HepG2 (cell line): Measurements from ENCODE around the gene C5orf58. TPM values are rescaled to one million over a fixed set of nuclear protein-coding genes. Genes with fewer than 3 reads are reported as not detected.

Experiments used
- ATAC-seq: fragments of 200-7000 bp; cut with Tn5 transposase; 3 replicates; pipeline ENCODE4 v1.9.1; 2020; ENCODE audit warnings: mild to moderate bottlenecking, moderate library complexity
- BruUV-seq: library from RNA; stranded (reverse); fragments of 400-500 nt; replicated peaks from 2 replicates; lab custom pipeline; 2021; lab: Mats Ljungman, UMichigan
- CTCF ChIA-PET: fragments of 300-600 bp; formaldehyde crosslinking; extraction: SDS; loops from one replicate; lab custom pipeline; 2021; ENCODE audit warnings: low total read pairs, inconsistent platforms, low intra/inter-chr PET ratio; lab: Yijun Ruan, JAX
- POLR2A ChIA-PET: fragments of 350-600 bp; sonication (Branson Sonifier 250); formaldehyde crosslinking; loops from one replicate; lab custom pipeline; 2020; ENCODE audit warnings: antibody characterized with exemption, inconsistent platforms; lab: Yijun Ruan, JAX
- DNase-seq: peaks from one replicate; pipeline ENCODE4 v3.0.0-alpha.2; 2015; ENCODE audit warnings: low spot score
- FAIRE-seq: peaks from 3 replicates; lab custom pipeline; 2011; peaks lifted over from hg19 to GRCh38; lab: Jason Lieb, UNC
- H2AFZ ChIP-seq: one replicate; pipeline ENCODE4 v1.6.1; 2011; ENCODE audit warnings: low read length, inconsistent platforms
- H3K27ac ChIP-seq: fragments of 300-600 bp; 3 replicates; pipeline ENCODE4 v1.8.0; 2011; ENCODE audit warnings: mixed run types, mild to moderate bottlenecking, mixed read lengths, low read length, inconsistent platforms; ENCODE audit not compliant: insufficient read depth; ENCODE audit errors: extremely low read length
- H3K27me3 ChIP-seq, 2 experiments: fragments of 200-600 bp in 1 of 2; 2 replicates in 1 of 2; 3 replicates in 1 of 2; pipeline versions ENCODE4 v1.6.0 to v1.8.0; 2011; ENCODE audit warnings: low read length in 2 of 2, mild to moderate bottlenecking in 2 of 2, moderate library complexity in 2 of 2, inconsistent platforms in 1 of 2; ENCODE audit not compliant: insufficient read depth in 2 of 2, control insufficient read depth in 1 of 2
- H3K36me3 ChIP-seq, 2 experiments: fragments of 200-600 bp in 1 of 2; replicated peaks in 1 of 2; 2 replicates in 1 of 2; 3 replicates in 1 of 2; pipeline versions ENCODE4 v1.5.1 to v1.8.0; 2011; ENCODE audit warnings: low read length in 2 of 2, inconsistent platforms in 1 of 2; ENCODE audit not compliant: insufficient read depth in 2 of 2, control insufficient read depth in 1 of 2
- H3K4me1 ChIP-seq: 2 replicates; pipeline ENCODE4 v1.5.1; 2012; ENCODE audit warnings: low read length, inconsistent platforms; ENCODE audit not compliant: insufficient read depth
- H3K4me2 ChIP-seq: 2 replicates; pipeline ENCODE4 v1.6.0; 2011; ENCODE audit warnings: low read depth, low read length, inconsistent platforms
- H3K4me3 ChIP-seq, 3 experiments: fragments of 200-600 bp in 1 of 3; sonication (generic), shearing (Covaris generic) in 1 of 3; replicated peaks in 1 of 3; 2 replicates each; pipeline ENCODE4 v1.5.1; 2011 to 2016; ENCODE audit warnings: low read length in 3 of 3, inconsistent platforms in 2 of 3, low read depth in 2 of 3, mild to moderate bottlenecking in 2 of 3, control low read depth in 1 of 3, mixed read lengths in 1 of 3; ENCODE audit not compliant: insufficient read depth in 1 of 3
- H3K79me2 ChIP-seq: one replicate; pipeline ENCODE4 v1.6.1; 2011; ENCODE audit warnings: low read length, inconsistent platforms; ENCODE audit not compliant: insufficient read depth
- H3K9ac ChIP-seq: 2 replicates; pipeline ENCODE4 v1.6.0; 2011; ENCODE audit warnings: mild to moderate bottlenecking, low read depth, low read length, inconsistent platforms; ENCODE audit not compliant: insufficient read depth
- H3K9me3 ChIP-seq: 2 replicates; pipeline ENCODE4 v1.5.1; 2012; ENCODE audit warnings: mild to moderate bottlenecking, low read length
- H4K20me1 ChIP-seq: 2 replicates; pipeline ENCODE4 v1.6.0; 2011; ENCODE audit warnings: inconsistent platforms, mild to moderate bottlenecking, low read length, moderate library complexity; ENCODE audit not compliant: insufficient read depth
- ATF7 ChIP-seq, 2 experiments: fragments of 450-650 bp in 1 of 2; sonication (generic) in 1 of 2; formaldehyde crosslinking in 1 of 2; IDR thresholded peaks; 2 replicates each; pipeline versions ENCODE4 v1.4.0 to v1.6.1; 2016 to 2020; ENCODE audit warnings: antibody characterized with exemption in 1 of 2, mild to moderate bottlenecking in 1 of 2, missing genetic modification reagents in 1 of 2
- CEBPB ChIP-seq: IDR thresholded peaks from 2 replicates; pipeline ENCODE4 v1.6.1; 2011; ENCODE audit warnings: low read depth, low read length, improper control_type of control experiment, borderline replicate concordance
- CENPBD1 ChIP-seq: sonication (generic); formaldehyde crosslinking; IDR thresholded peaks from 2 replicates; pipeline ENCODE4 v1.8.0; 2022; ENCODE audit warnings: missing genetic modification reagents, low read depth, mild to moderate bottlenecking, borderline replicate concordance
- HNRNPL ChIP-seq: fragments of 200-400 bp; formaldehyde crosslinking; IDR thresholded peaks from 2 replicates; pipeline ENCODE4 v1.6.1; 2017; ENCODE audit warnings: mild to moderate bottlenecking, low read depth, low read length
- IKZF1 ChIP-seq: fragments of 450-650 bp; IDR thresholded peaks from 2 replicates; pipeline ENCODE4 v1.7.1; 2016
- PRDM10 ChIP-seq: sonication (generic); formaldehyde crosslinking; IDR thresholded peaks from 2 replicates; pipeline ENCODE4 v1.4.0; 2020; ENCODE audit warnings: low read depth, missing genetic modification reagents
- SMARCC2 ChIP-seq: fragments of 450-650 bp; IDR thresholded peaks from 2 replicates; pipeline ENCODE4 v1.6.1; 2017; ENCODE audit warnings: antibody characterized with exemption, mild to moderate bottlenecking
- ZNF720 ChIP-seq: sonication (generic); formaldehyde crosslinking; IDR thresholded peaks from 2 replicates; pipeline ENCODE4 v1.4.0; 2020; ENCODE audit warnings: missing genetic modification reagents
- WGBS: methylation state at CpG from one replicate; pipeline ENCODE4 v1.1.6; 2017; ENCODE audit warnings: low lambda C conversion rate; 5-methylcytosine and 5-hydroxymethylcytosine counted together
- in situ Hi-C: cut with HindIII; loops from 2 replicates; pipeline ENCODE4 v1.10.0; 2017; ENCODE audit warnings: low pct_unique_long_range_greater_than_20kb; ENCODE audit not compliant: extremely low pct_ligation_motif_present
- intact Hi-C: fragments of 100-400 bp; cut with micrococcal nuclease; formaldehyde crosslinking; loops from one replicate; pipeline ENCODE4 v1.10.0; 2022; ENCODE audit not compliant: unreplicated experiment
- polyA plus RNA-seq, 8 experiments: library from polyadenylated mRNA; depleted of rRNA in 3 of 8; stranded (reverse) in 7 of 8; unstranded in 1 of 8; fragments of >200 nt; fragmentation: Illumina TruSeq in 4 of 8; extraction: Trizol in 4 of 8; gene quantifications; 2 replicates each; pipeline versions ENCODE4 v1.2.1 to v1.2.3, GENCODE V29; 2011 to 2016; ENCODE audit warnings: low read depth in 4 of 8, missing spikeins in 1 of 8, mixed read lengths in 1 of 8; ENCODE audit not compliant: insufficient read depth in 1 of 8
- total RNA-seq, 5 experiments: library from RNA; depleted of rRNA; stranded (reverse); fragments of >200 nt; fragmentation: Illumina TruSeq; extraction: Trizol; gene quantifications; 2 replicates each; pipeline ENCODE4 v1.2.3, GENCODE V29; 2016; ENCODE audit warnings: low read depth in 1 of 5
- TF ChIP-seq, protein P1 (sequence below): sonication (generic); formaldehyde crosslinking; conservative IDR thresholded peaks from 2 replicates; pipeline ENCODE4 v1.8.0; 2022; ENCODE audit warnings: mild to moderate bottlenecking, moderate library complexity, missing genetic modification reagents

Gene C5orf58
- total and polyA plus RNA-seq, 2 of the 13 experiments (the other 11 are each of a cell fraction or from before 2014, with no cell fraction given) = not detected

DNA sequence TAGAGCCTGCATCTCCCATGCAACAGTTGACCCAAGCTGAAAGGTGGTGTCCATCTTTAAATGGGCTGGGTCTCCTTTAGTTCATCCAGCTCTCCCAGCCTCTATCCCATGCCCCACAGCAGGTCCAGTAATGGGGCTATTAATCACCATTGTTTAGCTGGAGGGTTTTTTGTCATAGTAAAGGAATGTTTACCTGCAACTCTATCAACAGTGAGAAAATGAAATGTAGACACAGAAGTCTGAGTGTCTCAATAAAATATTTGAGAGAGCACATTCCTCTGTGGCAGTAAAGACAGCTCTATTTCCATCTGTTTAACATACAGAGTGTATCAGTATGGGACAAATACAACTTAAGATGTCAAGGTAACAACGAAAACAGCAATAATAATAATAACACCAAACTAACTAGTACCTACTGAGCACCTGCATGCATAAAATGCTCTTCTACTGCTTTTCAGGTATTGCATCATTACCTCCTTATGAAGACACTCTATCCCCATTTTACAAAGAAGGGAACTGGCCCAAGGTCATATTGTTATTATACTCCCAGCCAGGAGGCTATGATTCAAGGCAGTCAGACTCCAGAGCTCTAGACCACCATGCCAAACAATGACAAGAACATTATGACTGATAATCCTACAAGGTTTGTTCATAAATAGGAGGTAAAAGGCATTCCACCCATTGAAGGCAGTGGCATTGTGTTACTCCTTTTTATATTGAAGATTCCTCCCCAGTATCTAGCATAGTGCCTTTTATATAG lies 21.0 kb upstream of the C5orf58 start:
- Histone ChIP-seq H2AFZ (no peak overlapping the region), H3K27me3 (no peaks in the 10 kb centered on the region), H3K4me1 (no peaks in the 10 kb centered on the region), H3K9ac (no peak overlapping the region)
- CTCF ChIA-PET = no interaction called here
- BruUV-seq = no TSS peak
- in situ Hi-C loops = no loop called here
- intact Hi-C loops = no loop called here
- TF ChIP-seq ZNF720 (CRISPR knock-in tag) = no peak
- no peak for TF ChIP-seq IKZF1
- TF ChIP-seq ATF7 (IDR thresholded peaks at IDR 0.05) = peak; percentile 43; the same call in 1 of the 2 replicates
- no peak for TF ChIP-seq ATF7 (CRISPR knock-in tag; IDR thresholded peaks at IDR 0.05)
- 0 out of 2 replicates have a peak, but pooled peaks have one; percentile 24 for TF ChIP-seq CEBPB
- TF ChIP-seq SMARCC2 = no peak
- TF ChIP-seq HNRNPL = no peak
- TF ChIP-seq, all 625 proteins: peak for 2
- no peak overlapping the region for H3K4me2 ChIP-seq
- H3K9me3 ChIP-seq = no peaks in the 10 kb centered on the region
- POLR2A ChIA-PET = no interaction called here
- WGBS = 0% methylated on average over 1 of the region's 1 CpG
- H3K4me3 ChIP-seq = no peak overlapping the region
- no peaks in the 10 kb centered on the region for H3K79me2 ChIP-seq
- no peak for DNase-seq
- no peaks in the 10 kb centered on the region for H3K36me3 ChIP-seq
- H4K20me1 ChIP-seq = no peaks in the 10 kb centered on the region
- no peak for FAIRE-seq
- no peak for ATAC-seq
- H3K27ac ChIP-seq = no peak overlapping the region

DNA sequence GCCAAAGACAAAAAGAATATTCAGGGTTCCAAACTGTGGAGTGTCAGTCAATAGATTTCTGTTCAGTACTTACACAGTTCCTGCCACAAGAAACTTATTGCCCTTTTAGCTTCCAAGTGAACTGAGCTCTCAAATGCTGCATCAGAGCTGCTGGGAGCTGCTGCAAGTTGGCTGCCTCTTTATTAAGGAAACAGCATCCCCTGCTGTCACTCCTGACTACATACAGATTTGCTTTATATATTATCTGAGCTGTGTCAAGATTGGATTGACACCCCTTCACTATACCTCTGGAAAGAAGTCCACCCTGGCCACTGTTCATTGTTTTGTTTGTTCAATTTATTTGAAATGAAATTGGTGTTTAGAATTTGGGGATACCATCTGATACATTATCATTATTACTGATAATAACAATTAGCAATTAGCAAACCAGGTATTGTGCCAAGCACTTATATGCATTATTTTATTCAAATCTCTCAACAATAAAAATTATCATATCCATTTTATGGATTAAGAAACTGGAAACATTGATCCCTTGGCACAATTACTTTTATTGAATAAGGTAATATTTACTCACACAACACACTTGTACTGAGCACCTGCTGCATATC lies 16.4 kb upstream of the C5orf58 start:
- H3K9ac ChIP-seq = no peak overlapping the region
- DNase-seq (peak; percentile 29), ATAC-seq (peak; percentile 74; the same call in 2 of the 3 replicates), FAIRE-seq (no peak)
- H3K36me3 ChIP-seq = no peaks in the 10 kb centered on the region
- no peak overlapping the region for H2AFZ ChIP-seq
- H3K27ac ChIP-seq = no peak overlapping the region
- no peak overlapping the region for H3K4me2 ChIP-seq
- no peaks in the 10 kb centered on the region for H3K27me3 ChIP-seq
- ChIA-PET POLR2A (no interaction called here), CTCF (interaction anchor here (1.4 kb wide), 1 partner anchor 116 kb away, joined by 13 read pairs; no protein-coding TSS in a partner anchor)
- intact Hi-C loops = loop anchor here (1.0 kb wide), 1 partner anchor 116 kb away; no protein-coding TSS in a partner anchor
- no peaks in the 10 kb centered on the region for H3K4me1 ChIP-seq
- no peaks in the 10 kb centered on the region for H3K9me3 ChIP-seq
- no peak overlapping the region for H3K4me3 ChIP-seq
- in situ Hi-C loops = no loop called here
- BruUV-seq = no TSS peak
- H4K20me1 ChIP-seq = no peaks in the 10 kb centered on the region
- no peaks in the 10 kb centered on the region for H3K79me2 ChIP-seq
- TF ChIP-seq, protein P1, sequence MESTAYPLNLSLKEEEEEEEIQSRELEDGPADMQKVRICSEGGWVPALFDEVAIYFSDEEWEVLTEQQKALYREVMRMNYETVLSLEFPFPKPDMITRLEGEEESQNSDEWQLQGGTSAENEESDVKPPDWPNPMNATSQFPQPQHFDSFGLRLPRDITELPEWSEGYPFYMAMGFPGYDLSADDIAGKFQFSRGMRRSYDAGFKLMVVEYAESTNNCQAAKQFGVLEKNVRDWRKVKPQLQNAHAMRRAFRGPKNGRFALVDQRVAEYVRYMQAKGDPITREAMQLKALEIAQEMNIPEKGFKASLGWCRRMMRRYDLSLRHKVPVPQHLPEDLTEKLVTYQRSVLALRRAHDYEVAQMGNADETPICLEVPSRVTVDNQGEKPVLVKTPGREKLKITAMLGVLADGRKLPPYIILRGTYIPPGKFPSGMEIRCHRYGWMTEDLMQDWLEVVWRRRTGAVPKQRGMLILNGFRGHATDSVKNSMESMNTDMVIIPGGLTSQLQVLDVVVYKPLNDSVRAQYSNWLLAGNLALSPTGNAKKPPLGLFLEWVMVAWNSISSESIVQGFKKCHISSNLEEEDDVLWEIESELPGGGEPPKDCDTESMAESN (CRISPR knock-in tag) = no peak
- TF ChIP-seq CENPBD1 (no peak), PRDM10 (CRISPR knock-in tag) (no peak)
